Natural killer cell treated with Interleukin-12 subunit alpha and Interleukin-12 subunit beta and Interleukin-15 and Interleukin-18, amount 100 ng/mL, for 72 hours (primary cell): ENCODE measurements around the gene SLC25A45. TPM values are rescaled to one million over a fixed set of nuclear protein-coding genes. Genes with fewer than 3 reads are reported as not detected.

ENCODE experiments used
- ATAC-seq, 2 donors: fragments of 150-1000 bp; cut with Tn5 transposase in 1 of 2; sonication (Bioruptor Pico), chemical (Tn5 transposase) in 1 of 2; 2 replicates each; pipeline ENCODE4 v1.10.0; 2021
- DNase-seq: peaks from one replicate; pipeline ENCODE4 v3.0.0; 2022; ENCODE audit warnings: low spot score
- H3K27ac Mint-ChIP-seq, 2 donors: 1 replicate in 1 of 2; 2 replicates in 1 of 2; pipeline ENCODE4 v1.8.0; 2022; ENCODE audit warnings: mixed read lengths in 2 of 2, mild to moderate bottlenecking in 1 of 2, moderate library complexity in 1 of 2
- H3K27me3 Mint-ChIP-seq, 2 donors: 1 replicate in 1 of 2; 2 replicates in 1 of 2; pipeline ENCODE4 v1.8.0; 2022; ENCODE audit warnings: mixed read lengths in 2 of 2
- H3K36me3 Mint-ChIP-seq: one replicate; pipeline ENCODE4 v1.8.0; 2022; ENCODE audit warnings: mixed read lengths
- H3K4me1 Mint-ChIP-seq, 2 donors: 1 replicate in 1 of 2; 2 replicates in 1 of 2; pipeline ENCODE4 v1.8.0; 2022; ENCODE audit warnings: low read depth in 2 of 2, mixed read lengths in 2 of 2, mild to moderate bottlenecking in 1 of 2
- H3K4me3 Mint-ChIP-seq: one replicate; pipeline ENCODE4 v1.8.0; 2022; ENCODE audit warnings: mixed read lengths
- H3K9me3 Mint-ChIP-seq: 2 replicates; pipeline ENCODE4 v1.8.0; 2022; ENCODE audit warnings: mixed read lengths
- total RNA-seq, 2 donors: library from RNA; stranded (reverse); gene quantifications; one replicate each; pipeline ENCODE4 v1.2.3, GENCODE V29; 2022

Gene SLC25A45
- total RNA-seq, 2 donors from 2014 or later, result 10.8 to 12.6 TPM

GRCh38 chr11:65424205-65425104 lies 42.0 kb upstream of the SLC25A45 start:
- Mint-ChIP-seq H3K27ac (peak overlapping the region; percentile 99 to 100), H3K27me3 (no peaks in the 10 kb centered on the region), H3K4me3 (peak overlapping the region; percentile 98), H3K9me3 (no peaks in the 10 kb centered on the region), H3K36me3 (peaks cover 48% of the 10 kb centered on the region), H3K4me1 (peaks cover 80 to 81% of the 10 kb centered on the region in 2 donors)
- ATAC-seq, result no peak
- DNase-seq, result no peak

GRCh38 chr11:65423516-65424204 lies 41.2 kb upstream of the SLC25A45 start:
- Mint-ChIP-seq H3K4me1 (peaks cover 80 to 83% of the 10 kb centered on the region in 2 donors), H3K9me3 (no peaks in the 10 kb centered on the region), H3K36me3 (peaks cover 48% of the 10 kb centered on the region), H3K4me3 (peak overlapping the region; percentile 98), H3K27ac (peak overlapping the region; percentile 99 to 100), H3K27me3 (no peaks in the 10 kb centered on the region)
- DNase-seq, result no peak
- ATAC-seq, result no peak

DNA sequence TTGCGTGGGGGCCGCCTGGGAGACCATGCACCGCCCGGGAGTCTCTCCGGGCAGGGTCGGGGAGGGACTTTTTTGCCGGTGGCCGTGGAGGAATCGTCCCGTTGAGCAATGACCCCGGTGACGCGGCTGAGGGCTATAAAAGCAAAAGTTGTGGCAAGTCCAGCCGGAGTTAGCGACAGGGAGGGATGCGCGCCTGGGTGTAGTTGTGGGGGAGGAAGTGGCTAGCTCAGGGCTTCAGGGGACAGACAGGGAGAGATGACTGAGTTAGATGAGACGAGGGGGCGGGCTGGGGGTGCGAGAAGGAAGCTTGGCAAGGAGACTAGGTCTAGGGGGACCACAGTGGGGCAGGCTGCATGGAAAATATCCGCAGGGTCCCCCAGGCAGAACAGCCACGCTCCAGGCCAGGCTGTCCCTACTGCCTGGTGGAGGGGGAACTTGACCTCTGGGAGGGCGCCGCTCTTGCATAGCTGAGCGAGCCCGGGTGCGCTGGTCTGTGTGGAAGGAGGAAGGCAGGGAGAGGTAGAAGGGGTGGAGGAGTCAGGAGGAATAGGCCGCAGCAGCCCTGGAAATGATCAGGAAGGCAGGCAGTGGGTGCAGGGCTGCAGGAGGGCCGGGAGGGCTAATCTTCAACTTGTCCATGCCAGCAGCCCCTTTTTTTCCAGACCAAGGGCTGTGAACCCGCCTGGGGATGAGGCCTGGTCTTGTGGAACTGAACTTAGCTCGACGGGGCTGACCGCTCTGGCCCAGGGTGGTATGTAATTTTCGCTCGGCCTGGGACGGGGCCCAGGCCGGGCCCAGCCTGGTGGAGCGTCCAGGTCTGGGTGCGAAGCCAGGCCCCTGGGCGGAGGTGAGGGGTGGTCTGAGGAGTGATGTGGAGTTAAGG lies 40.4 kb upstream of the SLC25A45 start, which contains the start of gene NEAT1:
Gene NEAT1, plus strand, starts transcription at position 166 of the 883 bp plus-strand sequence.
- Mint-ChIP-seq H3K36me3 (peaks cover 48% of the 10 kb centered on the region), H3K4me3 (peak within 1 kb of the TSS; percentile 98), H3K4me1 (peaks cover 78 to 83% of the 10 kb centered on the region in 2 donors), H3K27ac (peak within 1 kb of the TSS; percentile 99 to 100), H3K27me3 (no peaks in the 10 kb centered on the region), H3K9me3 (no peaks in the 10 kb centered on the region)
- DNase-seq (peak; percentile 96), ATAC-seq (peak; percentile 47 to 71)

DNA sequence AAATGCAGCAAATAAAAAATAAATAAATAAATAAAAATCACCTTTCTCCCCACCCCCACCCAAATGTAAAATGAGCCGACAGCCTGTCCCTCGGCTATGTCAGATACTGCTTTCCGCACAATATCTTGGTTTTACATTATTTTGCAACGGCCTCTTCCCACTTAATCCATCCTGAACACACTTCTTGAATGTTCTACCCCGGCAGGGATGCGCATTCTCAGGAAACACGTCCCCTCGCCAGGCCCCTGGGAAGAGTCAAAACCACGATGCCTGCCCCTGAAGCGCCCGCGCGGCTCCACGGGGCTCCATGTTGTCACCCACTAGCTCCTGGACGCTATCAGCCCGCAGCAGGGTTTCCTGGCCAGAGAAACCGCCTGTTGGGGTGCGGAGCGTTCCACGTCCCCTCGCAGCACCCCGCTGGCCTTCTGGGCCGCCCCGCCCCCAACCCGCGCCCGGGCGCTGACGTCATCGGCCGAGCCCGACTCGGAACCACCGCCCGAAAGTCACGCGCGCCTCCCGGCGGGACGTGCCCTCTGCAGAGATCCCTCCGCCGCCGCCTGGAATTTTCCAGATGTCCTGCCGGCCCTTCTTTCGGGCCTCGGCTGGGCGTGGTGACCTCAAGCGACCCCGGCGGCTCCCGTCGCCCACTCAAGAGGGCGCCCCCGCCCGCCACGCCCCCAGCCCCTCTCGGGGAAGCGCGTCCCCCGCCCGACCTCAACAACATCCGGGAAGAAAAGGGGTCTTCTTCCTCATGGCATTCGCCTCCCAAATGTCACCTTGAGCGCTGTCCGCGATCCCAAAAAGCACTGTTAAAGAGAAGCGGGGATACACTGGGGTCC lies 39.6 kb upstream of the SLC25A45 start:
- H3K36me3 Mint-ChIP-seq, result peaks cover 41% of the 10 kb centered on the region
- peaks cover 78 to 83% of the 10 kb centered on the region in 2 donors for H3K4me1 Mint-ChIP-seq
- peak; percentile 97 for DNase-seq
- peak overlapping the region; percentile 98 for H3K4me3 Mint-ChIP-seq
- no peaks in the 10 kb centered on the region for H3K27me3 Mint-ChIP-seq
- peak; percentile 37 to 49 for ATAC-seq
- peak overlapping the region; percentile 99 to 100 for H3K27ac Mint-ChIP-seq
- H3K9me3 Mint-ChIP-seq, result no peaks in the 10 kb centered on the region

DNA sequence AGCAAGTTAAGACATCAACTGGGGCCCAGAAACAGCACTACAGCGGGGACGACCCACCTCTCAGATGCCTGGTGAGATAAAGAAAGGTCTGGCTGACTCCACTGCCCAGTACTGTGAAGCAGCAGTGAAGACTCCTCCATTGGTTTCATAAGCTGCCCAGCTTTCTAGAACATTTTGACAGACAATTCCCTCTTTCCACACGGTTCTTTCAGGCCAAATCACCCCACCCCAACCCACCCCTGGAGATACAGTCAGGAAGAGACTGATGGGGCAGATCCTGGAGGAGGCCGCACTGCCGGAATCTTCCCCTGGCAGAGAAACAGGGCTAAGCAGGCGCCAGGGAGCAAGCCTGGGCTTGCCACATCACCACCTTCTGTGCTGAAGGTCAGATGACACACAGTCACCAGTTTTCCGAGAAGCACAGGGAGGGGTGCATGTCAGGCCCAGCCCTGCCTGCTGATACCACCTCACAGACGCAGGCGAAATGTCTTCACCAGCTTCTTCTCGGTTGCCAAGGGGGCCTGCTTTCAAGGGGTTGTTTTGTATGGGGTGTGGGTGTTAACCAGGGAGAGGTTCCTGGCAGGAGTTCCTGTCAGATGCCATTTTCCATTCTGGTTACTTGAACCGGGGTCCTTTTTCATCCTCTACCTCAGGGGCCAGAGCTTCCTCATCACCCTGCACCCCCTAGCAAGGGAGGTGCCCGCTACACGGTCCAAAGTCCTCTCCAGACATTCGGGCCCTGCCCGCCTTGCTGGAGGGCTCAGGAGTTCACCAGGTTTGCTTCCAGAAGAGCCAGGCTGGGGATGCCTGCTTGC lies 38.7 kb upstream of the SLC25A45 start:
- no peaks in the 10 kb centered on the region for H3K27me3 Mint-ChIP-seq
- DNase-seq, result peak; percentile 96
- no peaks in the 10 kb centered on the region for H3K9me3 Mint-ChIP-seq
- peak overlapping the region; percentile 98 for H3K4me3 Mint-ChIP-seq
- H3K27ac Mint-ChIP-seq, result peak overlapping the region; percentile 99 to 100
- ATAC-seq, result peak; percentile 56 to 68
- peaks cover 32% of the 10 kb centered on the region for H3K36me3 Mint-ChIP-seq
- H3K4me1 Mint-ChIP-seq, result peaks cover 76 to 81% of the 10 kb centered on the region in 2 donors

GRCh38 chr11:65420506-65420905 lies 38.1 kb upstream of the SLC25A45 start:
- Mint-ChIP-seq H3K36me3 (peaks cover 28% of the 10 kb centered on the region), H3K4me3 (peak overlapping the region; percentile 98), H3K27me3 (no peaks in the 10 kb centered on the region), H3K4me1 (peaks cover 77 to 82% of the 10 kb centered on the region in 2 donors), H3K27ac (peak overlapping the region; percentile 99 to 100), H3K9me3 (no peaks in the 10 kb centered on the region)
- DNase-seq (no peak), ATAC-seq (no peak)

DNA sequence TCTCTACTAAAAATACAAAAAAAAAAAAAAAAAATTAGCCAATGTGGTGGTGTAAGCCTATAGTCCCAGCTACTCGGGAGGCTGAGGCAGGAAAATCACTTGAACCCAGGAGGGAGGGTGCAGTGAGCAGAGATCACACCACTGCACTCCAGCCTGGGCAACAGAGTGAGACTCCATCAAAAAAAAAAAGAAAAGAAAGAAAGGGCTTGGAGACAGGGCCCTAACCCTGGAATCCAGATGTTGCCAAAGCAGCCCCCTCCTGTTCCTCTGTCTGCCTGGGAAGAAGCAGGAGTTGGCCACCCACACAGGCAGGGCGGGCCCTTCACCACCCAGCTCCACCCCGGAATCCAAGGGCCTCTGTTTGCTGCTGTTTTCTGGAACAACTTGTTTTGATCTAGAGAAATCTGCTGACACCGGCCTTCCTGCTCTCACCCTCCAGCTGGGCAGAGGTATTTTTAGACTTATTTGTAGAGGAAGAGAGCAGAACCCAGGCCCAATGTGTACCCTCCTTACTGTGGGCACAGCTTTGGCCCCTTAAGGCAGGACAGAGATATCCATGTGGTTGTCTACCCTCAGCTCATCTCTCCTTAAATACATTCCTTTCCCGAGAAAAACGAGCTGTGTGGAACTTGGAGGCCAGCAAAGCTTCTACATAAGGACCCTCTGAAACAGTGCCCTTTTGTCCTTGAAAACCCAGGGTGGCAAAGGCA lies 37.5 kb upstream of the SLC25A45 start:
- H3K36me3 Mint-ChIP-seq, result peaks cover 22% of the 10 kb centered on the region
- peak overlapping the region; percentile 99 to 100 for H3K27ac Mint-ChIP-seq
- H3K27me3 Mint-ChIP-seq, result no peaks in the 10 kb centered on the region
- H3K9me3 Mint-ChIP-seq, result no peaks in the 10 kb centered on the region
- peak overlapping the region; percentile 98 for H3K4me3 Mint-ChIP-seq
- H3K4me1 Mint-ChIP-seq, result peaks cover 71 to 76% of the 10 kb centered on the region in 2 donors
- DNase-seq, result no peak
- ATAC-seq, result no peak

DNA sequence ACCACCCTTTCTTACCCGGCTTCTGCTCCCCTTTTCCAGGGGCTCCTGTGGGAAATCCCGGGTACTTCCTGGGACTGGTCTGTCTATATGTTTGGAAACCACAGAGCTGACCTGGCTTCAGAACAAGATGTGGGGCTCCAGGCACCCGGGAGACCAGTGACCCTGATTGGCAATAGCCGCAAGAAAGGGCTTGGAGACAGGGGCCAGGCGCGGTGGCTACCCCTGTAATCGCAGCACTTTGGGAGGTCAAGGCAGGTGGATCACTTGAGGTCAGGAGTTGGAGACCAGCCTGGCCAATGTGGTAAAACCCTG lies 37.0 kb upstream of the SLC25A45 start:
- Mint-ChIP-seq H3K27ac (peak overlapping the region; percentile 99 to 100), H3K9me3 (no peaks in the 10 kb centered on the region), H3K36me3 (peaks cover 17% of the 10 kb centered on the region), H3K4me3 (peak overlapping the region; percentile 98), H3K4me1 (peaks cover 66 to 71% of the 10 kb centered on the region in 2 donors), H3K27me3 (no peaks in the 10 kb centered on the region)
- ATAC-seq, result no peak
- DNase-seq, result no peak

DNA sequence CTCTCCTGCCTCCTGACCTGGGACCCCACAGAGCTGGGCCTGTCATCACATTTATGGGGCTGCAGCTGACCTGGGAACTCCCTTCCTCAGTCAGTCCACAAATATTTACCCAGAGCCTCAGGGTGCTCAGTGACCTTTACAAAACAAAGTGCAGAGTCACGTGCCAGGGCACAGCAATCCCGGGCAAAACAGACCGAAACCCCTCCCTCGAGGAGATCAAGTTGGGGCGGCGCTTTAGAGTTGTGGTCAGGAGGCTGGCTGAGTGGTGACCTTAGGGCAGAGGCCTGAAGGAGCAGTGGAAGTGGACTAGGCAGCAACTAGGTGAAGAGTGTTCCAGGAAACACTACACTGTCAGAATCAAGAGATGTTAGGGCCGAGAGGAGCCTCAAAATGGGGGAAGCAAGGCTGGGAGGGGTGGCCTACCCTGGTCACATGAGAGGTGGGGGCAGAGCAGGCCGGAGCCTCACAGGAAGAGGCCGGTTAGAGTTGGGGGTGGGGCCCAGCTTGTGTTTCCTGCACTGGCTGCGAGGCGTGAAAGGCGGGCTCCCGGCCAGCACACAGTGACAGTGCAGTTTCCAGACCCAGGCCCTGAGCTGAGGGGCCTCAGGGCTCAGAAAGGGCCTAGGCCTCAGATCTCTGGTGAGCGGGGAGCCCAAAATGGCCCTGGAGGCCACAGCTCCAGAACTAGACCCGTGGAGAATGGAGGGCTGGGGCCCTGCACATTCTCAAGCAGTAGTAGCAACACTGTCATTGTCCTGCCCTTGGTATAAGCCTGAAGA lies 36.4 kb upstream of the SLC25A45 start:
- peak overlapping the region; percentile 99 to 100 for H3K27ac Mint-ChIP-seq
- DNase-seq (peak; percentile 98), ATAC-seq (peak; percentile 72 to 73)
- peaks cover 12% of the 10 kb centered on the region for H3K36me3 Mint-ChIP-seq
- peak overlapping the region; percentile 98 for H3K4me3 Mint-ChIP-seq
- no peaks in the 10 kb centered on the region for H3K9me3 Mint-ChIP-seq
- peaks cover 61 to 68% of the 10 kb centered on the region in 2 donors for H3K4me1 Mint-ChIP-seq
- no peaks in the 10 kb centered on the region for H3K27me3 Mint-ChIP-seq

DNA sequence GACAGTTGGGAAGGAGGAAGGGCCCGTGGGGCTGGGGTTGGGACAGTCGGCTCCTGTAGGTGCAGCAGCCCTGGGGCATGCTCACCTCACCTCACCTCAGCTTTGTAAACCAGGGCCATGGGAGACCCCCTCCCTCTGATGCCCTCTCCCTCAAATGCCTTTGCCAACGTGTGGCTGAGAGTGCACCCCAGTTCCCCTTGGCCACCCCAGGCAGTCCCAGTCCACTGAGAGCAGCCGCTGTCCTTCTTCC lies 35.9 kb upstream of the SLC25A45 start:
- peak overlapping the region; percentile 98 for H3K4me3 Mint-ChIP-seq
- H3K4me1 Mint-ChIP-seq, result peaks cover 57 to 64% of the 10 kb centered on the region in 2 donors
- no peak for DNase-seq
- peak overlapping the region; percentile 99 to 100 for H3K27ac Mint-ChIP-seq
- ATAC-seq, result no peak
- H3K9me3 Mint-ChIP-seq, result no peaks in the 10 kb centered on the region
- peaks cover 7% of the 10 kb centered on the region for H3K36me3 Mint-ChIP-seq
- H3K27me3 Mint-ChIP-seq, result no peaks in the 10 kb centered on the region

DNA sequence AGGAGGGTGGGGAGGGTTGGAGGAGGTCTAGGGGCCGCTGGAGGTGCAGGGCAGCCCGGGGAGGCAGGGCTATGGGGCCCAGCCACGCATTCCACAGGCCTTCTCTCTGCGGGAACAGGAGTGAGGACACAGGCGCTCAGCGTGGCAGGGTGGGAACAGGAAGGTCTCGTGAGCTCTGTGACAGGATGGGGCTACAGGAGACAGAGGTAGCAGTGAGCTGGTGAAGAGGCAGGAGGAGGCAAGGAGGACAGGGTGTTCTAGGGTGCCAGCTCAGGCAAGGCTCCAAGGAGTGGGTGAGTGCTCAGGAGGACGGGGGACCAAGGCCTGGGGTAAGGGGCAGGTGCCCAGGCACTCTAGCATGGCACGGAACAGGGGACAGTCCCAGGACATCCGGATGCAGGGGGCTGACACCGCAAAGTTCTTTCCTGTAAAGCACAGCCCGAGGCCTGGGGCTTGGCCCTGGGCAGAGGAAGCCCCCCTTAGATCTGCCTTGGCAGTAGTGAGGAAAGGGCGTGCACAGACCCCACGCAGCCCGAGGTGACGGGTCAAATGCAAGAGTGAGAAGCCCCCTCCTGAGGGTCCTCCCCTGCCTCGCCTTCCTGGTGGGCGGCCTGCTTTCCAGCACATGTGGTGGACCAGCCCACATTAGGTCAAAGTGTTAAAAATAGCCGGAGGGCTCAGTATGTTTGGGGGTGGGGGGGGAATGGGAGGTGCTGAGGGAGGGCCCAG lies 35.4 kb upstream of the SLC25A45 start:
- H3K4me1 Mint-ChIP-seq, result peaks cover 54 to 59% of the 10 kb centered on the region in 2 donors
- ATAC-seq, result peak in 1 of 2 donors; percentile 1

More for the DNA sequence above, 35.4 kb upstream of the SLC25A45 start:
- Mint-ChIP-seq H3K27ac (peak overlapping the region; percentile 99 to 100), H3K27me3 (no peaks in the 10 kb centered on the region), H3K9me3 (no peaks in the 10 kb centered on the region), H3K36me3 (peaks cover 5% of the 10 kb centered on the region), H3K4me3 (peak overlapping the region; percentile 98)
- peak; percentile 80 for DNase-seq
